Omental fat pad (tissue), 4 donors: ENCODE data around the gene FGF3. TPM values are rescaled to one million over a fixed set of nuclear protein-coding genes. Genes with fewer than 3 reads are reported as not detected.

ENCODE experiments used
- ATAC-seq: fragments of 150-250 bp; one replicate; pipeline ENCODE4 v1.9.1; 2016; ENCODE audit warnings: mild to moderate bottlenecking, moderate library complexity; ENCODE audit not compliant: low FRiP score
- DNase-seq: peaks from one replicate; pipeline ENCODE4 v3.0.0-alpha.2; 2019; ENCODE audit warnings: low spot score
- total RNA-seq, 4 donors: library from RNA; depleted of rRNA; stranded (reverse); fragments of >200 nt; gene quantifications; one replicate each; pipeline ENCODE4 v1.1.0, GENCODE V29; 2016
- TF ChIP-seq, protein P1 (sequence below), 3 donors: fragments of 450-650 bp; IDR thresholded peaks; one replicate each; pipeline ENCODE4 v1.5.1; 2016 to 2017; ENCODE audit warnings: antibody characterized with exemption in 3 of 3, mild to moderate bottlenecking in 3 of 3, moderate library complexity in 2 of 3

FGF3 gene
- total RNA-seq, 4 donors from 2014 or later: not detected

GRCh38 chr11:69799097-69799496, 20.1 kb downstream of the FGF3 start:
- TF ChIP-seq, protein P1, sequence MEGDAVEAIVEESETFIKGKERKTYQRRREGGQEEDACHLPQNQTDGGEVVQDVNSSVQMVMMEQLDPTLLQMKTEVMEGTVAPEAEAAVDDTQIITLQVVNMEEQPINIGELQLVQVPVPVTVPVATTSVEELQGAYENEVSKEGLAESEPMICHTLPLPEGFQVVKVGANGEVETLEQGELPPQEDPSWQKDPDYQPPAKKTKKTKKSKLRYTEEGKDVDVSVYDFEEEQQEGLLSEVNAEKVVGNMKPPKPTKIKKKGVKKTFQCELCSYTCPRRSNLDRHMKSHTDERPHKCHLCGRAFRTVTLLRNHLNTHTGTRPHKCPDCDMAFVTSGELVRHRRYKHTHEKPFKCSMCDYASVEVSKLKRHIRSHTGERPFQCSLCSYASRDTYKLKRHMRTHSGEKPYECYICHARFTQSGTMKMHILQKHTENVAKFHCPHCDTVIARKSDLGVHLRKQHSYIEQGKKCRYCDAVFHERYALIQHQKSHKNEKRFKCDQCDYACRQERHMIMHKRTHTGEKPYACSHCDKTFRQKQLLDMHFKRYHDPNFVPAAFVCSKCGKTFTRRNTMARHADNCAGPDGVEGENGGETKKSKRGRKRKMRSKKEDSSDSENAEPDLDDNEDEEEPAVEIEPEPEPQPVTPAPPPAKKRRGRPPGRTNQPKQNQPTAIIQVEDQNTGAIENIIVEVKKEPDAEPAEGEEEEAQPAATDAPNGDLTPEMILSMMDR (IDR thresholded peaks at IDR 0.05): no peak

DNA sequence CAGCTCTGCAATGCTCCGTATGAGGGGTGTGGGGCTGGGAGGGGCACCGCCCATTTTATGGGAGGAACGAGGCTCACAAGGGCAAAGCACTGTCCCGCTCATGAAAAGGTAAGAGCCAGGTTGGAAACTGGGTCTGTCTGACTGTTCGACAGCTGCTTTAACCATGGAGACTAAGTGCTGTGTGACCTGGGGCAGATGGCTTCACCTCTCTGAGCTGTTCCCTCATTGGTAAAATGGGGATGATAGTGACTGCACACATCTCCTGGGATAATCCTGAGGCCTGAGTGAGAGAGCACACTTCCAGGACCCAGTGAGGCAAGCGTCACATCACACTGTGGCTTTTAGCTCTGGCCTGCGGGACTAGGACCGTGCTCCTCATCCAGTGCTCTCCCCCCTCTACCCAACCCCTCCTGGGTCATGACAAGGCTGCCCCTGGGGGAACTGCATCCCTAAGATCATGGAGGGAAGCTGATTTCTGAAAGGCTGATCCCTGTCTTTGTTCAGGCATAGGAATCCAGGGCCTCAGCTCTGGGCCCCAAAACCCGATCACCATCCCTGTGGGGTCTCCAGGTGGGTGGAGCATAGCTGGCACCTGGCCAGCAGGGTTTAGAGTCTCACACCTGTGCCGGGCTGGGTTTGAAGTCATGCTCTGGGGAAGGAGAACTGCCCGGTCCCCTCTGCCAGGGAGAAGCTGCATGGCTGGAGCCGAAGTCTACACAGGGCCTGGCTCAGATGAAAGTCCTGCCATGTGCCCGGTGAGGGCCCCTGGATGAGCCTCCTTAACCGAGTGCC, 21.3 kb downstream of the FGF3 start:
- ATAC-seq (no peak), DNase-seq (no peak)
- TF ChIP-seq, protein P1 (IDR thresholded peaks at IDR 0.05): no peak

More at GRCh38 chr11:69799097-69799496, 20.1 kb downstream of the FGF3 start:
- no peak for DNase-seq
- ATAC-seq: no peak

GRCh38 chr11:69797156-69797555, 22.1 kb downstream of the FGF3 start:
- DNase-seq (no peak), ATAC-seq (peak; percentile 45)
- TF ChIP-seq, protein P1 (IDR thresholded peaks at IDR 0.05): no peak

DNA sequence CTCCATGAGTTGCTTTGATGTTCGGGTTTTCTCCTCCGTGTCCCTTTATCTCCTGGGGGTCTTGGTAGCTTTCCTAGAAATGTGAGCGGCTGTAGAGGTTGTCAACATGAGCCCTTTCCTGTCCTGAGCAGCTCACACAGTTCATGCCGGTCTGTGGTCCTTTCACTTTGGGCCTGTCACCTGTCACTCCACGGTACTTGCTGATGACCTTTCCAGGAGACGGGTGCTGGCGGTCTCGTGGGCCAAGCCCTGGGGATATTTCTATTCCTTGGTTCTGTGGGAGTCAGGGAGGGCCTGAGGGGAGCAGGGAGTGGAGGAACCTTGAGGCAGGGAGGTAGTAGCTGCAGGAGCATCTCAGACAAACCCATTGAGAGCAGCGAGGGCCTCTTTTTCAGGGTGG, 23.2 kb downstream of the FGF3 start:
- ATAC-seq: no peak
- TF ChIP-seq, protein P1 (IDR thresholded peaks at IDR 0.05): no peak
- DNase-seq: no peak

DNA sequence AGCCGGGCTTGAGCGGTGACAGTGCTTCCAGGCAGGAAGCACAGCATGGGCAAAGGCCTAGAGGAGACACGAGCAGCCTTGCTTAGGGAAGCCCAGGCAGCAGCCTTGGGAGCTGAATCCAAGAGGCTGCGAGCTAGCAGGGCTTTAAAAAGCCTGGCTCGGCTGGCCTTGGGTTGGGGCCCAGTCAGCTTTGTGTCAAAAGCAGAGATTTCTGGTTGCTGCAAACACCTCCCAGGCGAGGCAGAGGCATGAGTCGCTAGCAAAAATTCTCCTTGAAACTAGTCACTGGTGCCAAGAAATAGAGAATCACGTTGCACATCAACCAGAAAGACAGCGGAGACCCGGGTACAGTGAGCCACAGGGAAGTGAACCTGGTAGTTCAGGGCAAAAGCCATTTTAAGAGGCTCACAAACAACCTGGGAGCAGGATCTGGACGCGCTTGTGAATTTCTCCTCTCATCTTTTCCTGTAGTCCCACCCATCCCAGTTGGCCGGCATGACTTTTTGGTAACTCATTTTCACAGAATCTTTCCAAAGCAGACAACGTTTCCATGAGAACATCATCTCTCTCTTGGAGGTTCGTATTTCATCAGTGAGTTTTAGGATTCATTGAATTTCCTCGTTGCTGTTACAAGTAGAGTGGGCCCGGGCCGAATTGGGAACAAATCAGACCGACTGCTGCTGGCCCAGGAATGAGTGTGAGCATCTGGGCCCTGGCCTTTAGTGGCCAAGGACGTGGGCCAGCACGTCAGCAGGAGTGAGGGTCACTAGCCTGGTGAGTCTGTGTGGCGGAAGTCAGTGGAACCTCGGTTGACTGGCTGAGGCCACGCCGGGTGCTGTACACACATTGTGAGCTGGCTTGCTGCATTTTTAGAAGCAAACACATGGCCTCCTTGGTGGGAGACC, 27.7 kb downstream of the FGF3 start:
- TF ChIP-seq, protein P1 (IDR thresholded peaks at IDR 0.05): no peak
- ATAC-seq (no peak), DNase-seq (no peak)

- no peak for ATAC-seq
- DNase-seq: no peak
- TF ChIP-seq, protein P1 (IDR thresholded peaks at IDR 0.05): no peak
Observed at GRCh38 chr11:69788956-69789355, 30.3 kb downstream of the FGF3 start.
